ENCODE measurements around the gene UGT1A3.

Gene UGT1A3

DNA sequence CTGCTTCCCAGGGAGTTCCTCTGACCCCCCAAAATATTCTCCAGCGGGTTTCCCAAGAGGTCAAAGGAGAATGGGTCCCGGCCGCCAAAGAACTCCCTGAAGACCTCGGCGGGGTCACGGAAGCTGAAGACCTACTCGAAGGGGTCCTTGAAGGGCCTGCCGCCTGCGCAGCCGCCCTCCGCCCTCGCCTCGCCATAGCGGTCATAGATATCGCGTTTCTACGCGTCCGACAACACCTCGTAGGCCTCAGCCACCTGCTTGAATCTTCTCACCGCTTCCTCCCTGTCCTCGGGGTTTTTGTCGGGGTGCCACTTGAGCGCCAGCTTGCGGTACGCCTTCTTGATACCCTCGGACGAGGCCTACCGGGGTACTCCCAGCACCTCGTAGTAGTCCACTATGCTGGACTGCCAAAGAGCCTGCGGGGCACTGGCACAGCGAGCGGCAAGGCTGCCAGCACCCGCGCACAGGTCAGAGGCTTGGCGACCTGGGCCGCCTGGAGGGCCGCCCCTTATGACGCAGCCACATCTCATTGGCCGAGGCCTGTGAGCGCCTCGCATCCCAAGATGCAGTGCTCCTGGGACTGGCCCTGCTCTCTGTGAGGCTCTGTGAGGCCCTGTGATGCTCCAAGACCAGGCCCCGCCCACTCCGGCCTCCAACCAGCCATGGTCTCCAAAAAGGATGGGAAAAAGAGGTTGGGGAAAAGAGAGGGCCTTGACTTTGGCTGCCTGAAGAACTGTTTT, 26.2 kb downstream of the UGT1A3 start:
- FAIRE-seq (no peak), DNase-seq (ENCODE audit: insufficient read length, low spot score) (no peak)

DNA sequence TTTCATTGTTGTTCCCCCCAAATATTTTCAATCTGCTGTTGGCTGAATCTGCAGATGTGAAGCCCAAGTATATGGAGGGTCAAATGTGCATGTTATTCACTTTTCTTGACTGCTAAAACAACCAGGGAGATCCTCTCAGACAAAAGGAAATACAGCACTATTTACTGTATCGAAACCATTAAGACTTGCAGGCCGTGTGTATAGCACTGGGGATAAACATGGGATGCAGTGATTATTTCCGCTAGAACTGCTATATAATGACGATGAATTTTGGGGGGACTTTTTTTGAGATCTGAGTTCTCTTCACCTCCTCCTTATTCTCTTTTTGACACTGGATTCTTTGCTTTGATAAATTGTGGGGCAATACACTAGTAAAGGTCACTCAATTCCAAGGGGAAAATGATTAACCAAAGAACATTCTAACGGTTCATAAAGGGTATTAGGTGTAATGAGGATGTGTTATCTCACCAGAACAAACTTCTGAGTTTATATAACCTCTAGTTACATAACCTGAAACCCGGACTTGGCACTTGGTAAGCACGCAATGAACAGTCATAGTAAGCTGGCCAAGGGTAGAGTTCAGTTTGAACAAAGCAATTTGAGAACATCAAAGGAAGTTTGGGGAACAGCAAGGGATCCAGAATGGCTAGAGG, 27.7 kb downstream of the UGT1A3 start:
- DNase-seq (ENCODE audit: insufficient read length, low spot score): no peak
- no peak for FAIRE-seq

DNA sequence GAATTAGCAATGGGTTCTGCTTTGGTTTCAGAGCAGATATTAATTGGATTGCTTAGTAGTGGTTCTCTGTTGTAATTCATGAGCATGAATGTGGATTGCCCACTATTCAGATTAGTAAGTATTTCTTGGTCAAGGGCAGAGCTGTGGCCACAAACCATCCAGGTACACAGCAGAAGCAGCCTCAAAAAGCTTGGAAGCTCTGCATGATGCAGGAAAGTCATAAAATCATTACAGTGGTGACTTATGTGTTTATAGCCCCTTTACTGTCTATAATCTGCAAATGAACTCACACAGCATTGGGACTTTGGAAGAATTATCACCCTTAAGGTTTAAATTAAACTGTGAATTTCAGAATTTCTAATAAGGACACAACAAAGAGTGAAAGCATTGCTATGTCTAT, 29.3 kb downstream of the UGT1A3 start:
- no peak for FAIRE-seq

DNA sequence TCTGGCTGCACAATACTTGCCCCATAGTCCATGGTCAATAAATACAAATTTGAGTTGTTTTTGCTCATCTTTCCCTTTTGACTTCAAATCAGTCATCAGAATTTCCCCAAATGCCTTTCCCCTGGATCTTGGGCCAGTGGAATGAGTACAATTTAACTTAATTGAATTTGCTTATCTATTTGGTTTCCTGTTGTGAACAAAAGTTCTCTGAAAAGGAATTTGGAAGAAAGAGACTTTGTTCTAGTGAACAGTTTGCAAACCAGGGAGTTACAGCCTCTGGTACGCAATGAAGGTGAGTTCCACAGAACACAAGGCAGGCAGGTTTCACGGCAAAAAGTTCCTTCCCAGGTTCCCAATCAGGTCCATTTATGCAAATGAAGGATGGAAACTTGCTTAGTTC, 30.0 kb downstream of the UGT1A3 start:
- DNase-seq (ENCODE audit: insufficient read length, low spot score): no peak
- FAIRE-seq: no peak

More for the DNA sequence above, 29.3 kb downstream of the UGT1A3 start:
- no peak for DNase-seq (ENCODE audit: insufficient read length, low spot score)

DNA sequence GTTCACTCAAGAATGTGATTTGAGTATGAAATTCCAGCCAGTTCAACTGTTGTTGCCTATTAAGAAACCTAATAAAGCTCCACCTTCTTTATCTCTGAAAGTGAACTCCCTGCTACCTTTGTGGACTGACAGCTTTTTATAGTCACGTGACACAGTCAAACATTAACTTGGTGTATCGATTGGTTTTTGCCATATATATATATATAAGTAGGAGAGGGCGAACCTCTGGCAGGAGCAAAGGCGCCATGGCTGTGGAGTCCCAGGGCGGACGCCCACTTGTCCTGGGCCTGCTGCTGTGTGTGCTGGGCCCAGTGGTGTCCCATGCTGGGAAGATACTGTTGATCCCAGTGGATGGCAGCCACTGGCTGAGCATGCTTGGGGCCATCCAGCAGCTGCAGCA, 31.2 kb downstream of the UGT1A3 start, which contains the start of gene UGT1A1:
Gene UGT1A1, plus strand, starts transcription at position 228 of the 400 bp plus-strand sequence. Its CDS starts 18 bp downstream, at position 246.
- DNase-seq (ENCODE audit: insufficient read length, low spot score) (no peak), FAIRE-seq (no peak)

DNA sequence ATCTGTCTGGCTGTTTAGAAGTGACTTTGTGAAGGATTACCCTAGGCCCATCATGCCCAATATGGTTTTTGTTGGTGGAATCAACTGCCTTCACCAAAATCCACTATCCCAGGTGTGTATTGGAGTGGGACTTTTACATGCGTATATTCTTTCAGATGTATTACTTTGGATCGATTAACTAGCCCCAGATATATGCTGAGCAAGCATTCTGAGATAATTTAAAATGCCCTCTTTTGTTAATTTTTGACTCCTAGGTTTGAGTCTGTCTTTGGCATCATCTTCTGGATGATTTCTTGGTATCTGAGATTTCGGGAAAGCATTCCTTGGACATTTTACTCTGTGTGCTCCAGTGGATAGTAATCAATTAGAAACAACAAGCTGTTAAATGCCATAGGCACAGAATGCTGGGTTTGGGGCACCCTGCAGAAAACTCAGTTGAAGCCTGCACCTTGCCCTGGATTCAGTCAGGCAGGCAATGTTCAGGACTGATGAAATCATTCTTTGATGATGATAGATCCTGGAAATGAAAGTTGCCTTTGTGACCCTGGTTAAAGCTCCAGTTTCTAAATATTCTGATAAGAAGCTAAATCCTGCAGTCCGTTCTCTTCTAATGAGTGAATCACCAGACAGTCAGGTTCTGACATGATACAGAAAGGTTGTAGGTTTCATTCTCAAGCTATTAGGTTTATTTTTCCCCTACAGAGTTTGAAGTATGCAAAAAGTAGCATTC, 32.4 kb downstream of the UGT1A3 start:
- no peak for FAIRE-seq
- DNase-seq (ENCODE audit: insufficient read length, low spot score): no peak

DNA sequence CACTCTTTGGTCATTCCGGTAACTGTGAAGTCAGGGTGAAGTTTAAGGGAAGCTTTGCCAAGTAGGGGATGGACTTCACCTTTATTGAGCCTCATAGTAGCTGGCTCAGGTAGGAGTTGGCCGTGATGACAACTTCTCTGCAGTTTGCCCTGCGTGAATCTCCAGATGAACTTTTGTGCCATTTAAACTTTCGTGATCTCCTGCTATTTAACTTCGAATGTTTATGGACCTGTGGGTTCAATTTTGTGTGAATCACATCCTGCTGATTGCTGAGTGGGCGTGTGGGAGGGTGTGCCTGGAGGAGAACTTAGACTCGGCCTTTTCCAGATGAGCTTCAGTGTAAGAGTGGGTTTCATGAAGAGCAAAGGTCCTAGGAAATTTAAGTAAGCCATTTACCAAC, 35.4 kb downstream of the UGT1A3 start:
- DNase-seq (ENCODE audit: insufficient read length, low spot score) (no peak), FAIRE-seq (no peak)

DNA sequence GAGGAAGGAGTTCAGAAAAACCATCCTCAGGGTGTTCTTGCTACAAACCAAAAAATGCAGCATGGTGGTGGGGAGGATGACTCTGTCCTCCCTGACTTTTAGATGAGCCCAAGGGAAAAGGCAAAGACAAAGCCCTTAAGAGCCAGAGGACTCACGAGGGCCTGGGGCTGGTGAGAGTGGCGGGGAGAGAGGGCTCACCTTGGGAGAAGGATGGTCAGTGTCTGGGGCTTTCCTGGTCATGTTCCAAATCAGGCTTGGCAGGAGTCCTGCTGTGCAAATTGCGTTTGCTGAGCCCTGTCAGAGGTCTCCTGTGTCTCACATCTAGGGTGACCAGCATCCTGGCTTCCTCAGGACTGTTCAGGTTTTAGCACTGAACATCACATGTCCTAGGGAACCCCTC, 35.9 kb downstream of the UGT1A3 start:
- DNase-seq (ENCODE audit: insufficient read length, low spot score) (no peak), FAIRE-seq (no peak)

DNA sequence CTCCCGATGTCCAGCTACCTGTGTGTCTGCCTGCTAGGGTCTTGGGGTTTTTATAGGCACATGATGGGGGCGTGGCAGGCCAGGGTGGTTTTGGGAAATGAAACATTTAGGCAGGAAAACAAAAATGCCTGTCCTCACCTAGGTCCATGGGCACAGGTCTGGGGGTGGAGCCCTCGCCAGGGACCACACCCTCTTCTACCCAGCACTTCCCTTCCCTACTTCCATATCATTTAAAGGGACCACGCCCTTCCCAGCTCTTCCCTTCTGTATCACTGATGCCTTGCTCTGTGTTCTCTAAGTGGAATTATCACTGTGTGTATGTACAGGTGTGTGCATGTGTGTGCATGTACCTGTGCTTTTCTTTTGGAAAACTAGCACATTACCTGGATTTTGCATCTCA, 37.6 kb downstream of the UGT1A3 start:
- no peak for FAIRE-seq

DNA sequence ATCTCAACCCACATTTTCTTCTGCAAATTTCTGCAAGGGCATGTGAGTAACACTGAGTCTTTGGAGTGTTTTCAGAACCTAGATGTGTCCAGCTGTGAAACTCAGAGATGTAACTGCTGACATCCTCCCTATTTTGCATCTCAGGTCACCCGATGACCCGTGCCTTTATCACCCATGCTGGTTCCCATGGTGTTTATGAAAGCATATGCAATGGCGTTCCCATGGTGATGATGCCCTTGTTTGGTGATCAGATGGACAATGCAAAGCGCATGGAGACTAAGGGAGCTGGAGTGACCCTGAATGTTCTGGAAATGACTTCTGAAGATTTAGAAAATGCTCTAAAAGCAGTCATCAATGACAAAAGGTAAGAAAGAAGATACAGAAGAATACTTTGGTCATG, 39.2 kb downstream of the UGT1A3 start:
- FAIRE-seq (no peak), DNase-seq (ENCODE audit: insufficient read length, low spot score) (no peak)

More for the DNA sequence above, 37.6 kb downstream of the UGT1A3 start:
- DNase-seq (ENCODE audit: insufficient read length, low spot score): no peak

DNA sequence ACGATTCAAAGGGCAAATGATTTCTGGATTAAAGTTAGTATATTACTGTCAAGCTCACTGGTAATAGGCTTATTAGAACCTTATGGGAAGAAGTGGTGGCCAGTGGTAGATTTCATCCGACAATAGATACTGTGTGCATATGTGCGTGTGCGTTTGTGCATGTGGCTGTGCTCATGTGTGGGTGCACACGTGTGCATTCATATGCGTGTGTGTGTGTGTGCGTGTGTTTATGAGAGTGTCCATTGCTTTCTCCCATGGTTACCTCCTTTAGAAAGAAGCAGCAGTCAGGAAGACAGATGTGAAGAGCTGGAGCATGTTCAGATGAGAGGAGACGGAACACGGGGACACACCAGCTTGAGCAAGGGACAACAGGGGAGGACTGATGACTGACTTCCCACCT, 40.4 kb downstream of the UGT1A3 start:
- DNase-seq (ENCODE audit: insufficient read length, low spot score): no peak
- no peak for FAIRE-seq

DNA sequence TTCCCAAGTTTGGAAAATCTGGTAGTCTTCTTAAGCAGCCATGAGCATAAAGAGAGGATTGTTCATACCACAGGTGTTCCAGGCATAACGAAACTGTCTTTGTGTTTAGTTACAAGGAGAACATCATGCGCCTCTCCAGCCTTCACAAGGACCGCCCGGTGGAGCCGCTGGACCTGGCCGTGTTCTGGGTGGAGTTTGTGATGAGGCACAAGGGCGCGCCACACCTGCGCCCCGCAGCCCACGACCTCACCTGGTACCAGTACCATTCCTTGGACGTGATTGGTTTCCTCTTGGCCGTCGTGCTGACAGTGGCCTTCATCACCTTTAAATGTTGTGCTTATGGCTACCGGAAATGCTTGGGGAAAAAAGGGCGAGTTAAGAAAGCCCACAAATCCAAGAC, 43.3 kb downstream of the UGT1A3 start:
- DNase-seq (ENCODE audit: insufficient read length, low spot score): no peak
- FAIRE-seq: no peak

DNA sequence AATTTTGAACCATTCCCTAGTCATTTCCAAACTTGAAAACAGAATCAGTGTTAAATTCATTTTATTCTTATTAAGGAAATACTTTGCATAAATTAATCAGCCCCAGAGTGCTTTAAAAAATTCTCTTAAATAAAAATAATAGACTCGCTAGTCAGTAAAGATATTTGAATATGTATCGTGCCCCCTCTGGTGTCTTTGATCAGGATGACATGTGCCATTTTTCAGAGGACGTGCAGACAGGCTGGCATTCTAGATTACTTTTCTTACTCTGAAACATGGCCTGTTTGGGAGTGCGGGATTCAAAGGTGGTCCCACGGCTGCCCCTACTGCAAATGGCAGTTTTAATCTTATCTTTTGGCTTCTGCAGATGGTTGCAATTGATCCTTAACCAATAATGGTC, 43.7 kb downstream of the UGT1A3 start:
- DNase-seq (ENCODE audit: insufficient read length, low spot score): no peak
- FAIRE-seq: no peak

DNA sequence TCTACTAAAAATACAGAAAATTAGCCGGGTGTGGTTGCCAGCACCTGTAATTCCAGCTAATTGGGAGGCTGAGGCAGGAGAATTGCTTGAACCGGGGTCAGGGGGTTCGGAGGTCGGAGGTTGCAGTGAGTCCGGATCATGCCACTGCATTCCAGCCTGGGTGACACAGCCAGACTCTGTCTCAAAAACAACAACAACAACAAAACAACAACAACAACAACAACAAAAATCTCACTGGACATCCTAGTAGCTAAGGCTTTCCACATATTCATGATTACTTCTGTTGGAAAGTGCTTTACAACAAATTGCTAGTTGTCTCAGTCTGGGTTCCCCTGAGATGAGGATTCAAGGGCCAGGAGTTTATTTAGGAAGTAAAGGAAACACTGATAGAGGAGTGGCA, 45.0 kb downstream of the UGT1A3 start:
- FAIRE-seq: no peak

DNA sequence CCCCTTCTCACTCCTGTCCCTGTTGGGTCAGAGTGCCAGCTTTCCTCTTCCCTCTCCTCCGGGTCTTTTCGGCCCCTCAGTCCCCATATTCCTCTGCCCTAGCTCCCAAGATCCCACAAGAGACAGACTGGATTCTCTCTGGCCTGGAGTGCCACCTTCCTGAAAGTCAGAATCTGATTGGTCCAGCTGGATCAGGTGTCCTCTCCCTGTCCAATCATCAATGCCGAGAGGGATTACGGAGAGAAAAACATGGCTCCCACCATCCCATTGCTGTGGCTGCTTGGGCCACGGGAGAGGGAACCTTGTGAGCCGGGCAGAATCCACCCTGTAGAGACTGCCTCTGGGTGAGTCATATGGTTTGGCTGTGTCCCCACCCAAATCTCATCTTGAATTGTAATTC, 46.6 kb downstream of the UGT1A3 start:
- no peak for DNase-seq (ENCODE audit: insufficient read length, low spot score)
- FAIRE-seq: no peak

More for the DNA sequence above, 45.0 kb downstream of the UGT1A3 start:
- DNase-seq (ENCODE audit: insufficient read length, low spot score): no peak

DNA sequence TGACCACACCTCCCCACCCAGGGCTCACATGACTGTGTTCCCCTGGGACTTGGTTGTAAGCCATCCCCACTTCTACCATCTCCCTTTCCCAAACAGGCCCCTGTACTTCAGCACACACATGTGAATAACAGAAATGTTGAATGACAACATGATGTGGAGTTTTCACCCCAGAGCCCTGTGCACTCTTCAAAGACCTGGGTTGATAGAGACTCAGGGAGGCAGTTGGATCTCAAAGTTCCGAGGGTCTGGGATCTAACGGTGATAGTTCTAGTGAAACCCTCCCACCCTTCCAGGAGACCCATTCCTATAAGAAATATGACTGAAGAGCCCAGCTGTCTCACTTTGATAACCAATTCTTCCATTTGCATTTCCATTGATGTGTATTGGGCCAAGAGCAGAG, 49.2 kb downstream of the UGT1A3 start, which contains the start of gene MROH2A:
Gene MROH2A, plus strand, starts transcription at position 301 of the 400 bp plus-strand sequence. CDS start 1,029 bp downstream, outside the sequence.
- no peak for DNase-seq (ENCODE audit: insufficient read length, low spot score)
- no peak for FAIRE-seq

DNA sequence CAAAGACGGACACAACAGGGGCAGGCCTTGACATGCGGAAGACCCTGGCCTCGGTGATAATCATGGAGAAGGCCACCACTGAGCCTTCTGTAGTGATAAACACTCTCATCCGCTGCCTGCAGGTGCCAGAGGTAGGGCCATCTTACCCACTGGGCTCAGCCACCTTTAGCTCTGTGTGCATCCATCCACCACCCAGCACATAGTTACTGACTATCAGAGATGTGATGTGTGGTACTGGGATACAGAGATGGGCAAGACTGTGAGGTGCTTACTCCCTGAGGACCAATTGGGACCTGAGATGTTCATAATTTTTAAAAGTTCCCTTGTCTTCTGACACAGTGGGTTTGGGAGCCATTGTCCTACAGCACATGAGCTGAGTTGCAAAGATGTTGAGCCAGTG, 50.9 kb downstream of the UGT1A3 start:
- DNase-seq (ENCODE audit: insufficient read length, low spot score) (no peak), FAIRE-seq (no peak)

DNA sequence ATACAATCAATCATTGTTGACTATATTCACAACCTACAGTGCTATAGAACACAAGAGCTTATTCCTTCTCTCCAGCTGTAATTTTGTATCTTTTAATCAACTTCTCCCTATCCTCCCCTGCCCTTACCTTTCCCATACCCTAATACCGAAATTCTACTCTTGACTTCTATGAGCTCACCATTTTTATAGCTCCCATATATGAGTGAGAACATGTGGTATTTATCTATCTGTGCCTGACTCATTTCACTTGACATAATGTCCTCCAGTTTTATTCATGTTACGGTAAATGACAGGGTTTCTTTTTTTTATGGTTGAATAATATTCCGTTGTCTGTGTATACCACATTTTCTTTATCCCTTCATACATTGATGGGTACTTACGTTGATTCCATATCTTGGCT, 51.9 kb downstream of the UGT1A3 start:
- FAIRE-seq (no peak), DNase-seq (ENCODE audit: insufficient read length, low spot score) (no peak)

DNA sequence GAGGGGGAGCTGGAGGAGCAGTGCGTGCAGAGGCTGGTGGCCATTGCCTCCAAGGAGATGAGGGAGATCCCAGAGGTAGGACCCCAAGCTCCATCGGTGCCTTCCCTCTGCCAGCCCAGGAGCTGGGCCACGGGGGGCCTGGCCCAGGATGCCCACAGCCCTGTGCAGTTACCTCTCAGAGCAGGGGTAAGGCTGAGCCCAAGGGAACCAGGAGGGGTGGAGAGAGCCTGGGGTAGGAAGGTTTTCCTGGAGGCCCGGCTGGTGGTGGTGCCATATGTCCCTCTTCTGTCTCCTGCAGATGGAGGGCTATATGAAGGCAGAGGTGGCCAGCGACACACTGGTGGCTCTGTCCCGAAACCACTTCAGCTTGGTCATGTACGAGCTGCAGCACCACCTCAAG, 60.7 kb downstream of the UGT1A3 start:
- no peak for FAIRE-seq
- no peak for DNase-seq (ENCODE audit: insufficient read length, low spot score)

DNA sequence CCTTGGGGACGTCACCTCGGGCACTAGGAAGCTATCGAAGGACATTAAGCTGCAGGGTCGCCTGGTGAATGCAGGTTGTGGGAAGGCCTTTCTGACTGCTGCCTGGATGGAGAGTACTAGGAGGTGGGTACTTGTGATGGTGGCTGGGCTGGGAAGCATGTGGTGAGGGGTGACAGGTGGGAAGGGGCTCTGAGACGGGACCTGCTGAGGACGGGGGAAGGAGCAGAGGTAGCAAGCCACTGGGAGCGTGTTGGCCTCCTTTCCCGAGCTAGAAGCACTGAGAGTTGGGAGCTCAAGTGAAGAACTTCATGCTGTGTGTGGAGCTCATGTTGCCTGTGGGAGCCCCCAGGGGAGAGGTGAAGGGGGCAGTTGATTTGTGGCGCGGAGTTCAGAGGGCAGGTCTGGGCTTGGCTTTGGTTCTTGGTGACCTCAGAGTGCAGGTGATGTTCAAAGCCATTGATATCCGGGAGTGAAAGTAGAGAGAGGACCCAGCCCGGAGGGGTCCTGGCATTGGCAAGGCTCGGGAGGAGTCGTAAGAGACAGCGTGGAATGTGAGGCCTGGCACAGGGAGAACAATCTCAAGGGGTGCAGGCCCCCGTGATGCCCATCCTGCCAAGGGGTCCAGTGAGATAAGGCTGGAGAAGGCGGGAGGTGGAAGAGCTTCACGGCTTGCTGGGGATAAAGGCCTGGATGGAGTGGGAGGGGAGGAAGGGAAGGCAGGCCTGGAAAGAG, 62.5 kb downstream of the UGT1A3 start:
- FAIRE-seq (no peak), DNase-seq (ENCODE audit: insufficient read length, low spot score) (no peak)

DNA sequence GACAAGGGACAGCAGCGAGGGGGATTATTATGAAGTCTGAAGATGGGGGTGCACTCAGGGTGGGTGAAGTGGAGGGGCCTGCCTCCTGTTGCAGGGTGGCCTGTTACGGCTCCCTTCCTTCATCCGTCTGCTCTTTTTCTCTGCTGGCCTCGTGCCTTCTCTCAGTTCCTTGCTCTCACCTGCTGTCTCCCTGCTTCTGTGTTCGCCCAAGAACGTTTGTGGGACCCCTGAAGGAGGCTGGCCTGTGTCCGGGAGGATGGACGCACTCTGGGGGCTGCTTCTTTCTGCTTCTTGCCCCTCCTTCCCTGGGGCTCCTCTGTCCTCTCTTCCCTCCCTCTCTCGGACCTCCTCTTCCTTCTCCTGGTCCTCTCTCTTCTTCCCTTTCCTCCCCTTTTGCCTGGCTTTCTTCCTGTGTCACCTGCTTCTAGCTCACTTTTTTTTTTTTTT, 63.1 kb downstream of the UGT1A3 start:
- FAIRE-seq: no peak
- no peak for DNase-seq (ENCODE audit: insufficient read length, low spot score)

Data from GM19239 (cell line).